Suprapubic skin (tissue), 4 donors: Measurements from ENCODE around the gene EPB41L2. TPM values are rescaled to one million over a fixed set of nuclear protein-coding genes. Genes with fewer than 3 reads are reported as not detected.

Source experiments
- DNase-seq, 2 donors: peaks; one replicate each; pipeline ENCODE4 v3.0.0-alpha.2; 2019; ENCODE audit warnings: low spot score in 2 of 2
- H3K27ac ChIP-seq: fragments of 200-600 bp; sonication (generic); one replicate; pipeline ENCODE4 v1.5.1; 2019
- H3K27me3 ChIP-seq: fragments of 200-600 bp; sonication (generic); one replicate; pipeline ENCODE4 v1.5.1; 2019
- H3K36me3 ChIP-seq: fragments of 200-600 bp; sonication (generic); one replicate; pipeline ENCODE4 v1.5.1; 2019
- H3K4me1 ChIP-seq: fragments of 200-600 bp; sonication (generic); one replicate; pipeline ENCODE4 v1.5.1; 2019
- H3K4me3 ChIP-seq: fragments of 200-600 bp; sonication (generic); one replicate; pipeline ENCODE4 v1.5.1; 2019; ENCODE audit warnings: mild to moderate bottlenecking
- H3K9me3 ChIP-seq: fragments of 200-600 bp; sonication (generic); one replicate; pipeline ENCODE4 v1.5.1; 2019
- EP300 ChIP-seq: sonication (generic); formaldehyde crosslinking; IDR thresholded peaks from one replicate; pipeline ENCODE4 v1.6.1; 2017; ENCODE audit warnings: antibody characterized with exemption
- POLR2A ChIP-seq, 2 donors: fragments of 450-650 bp; IDR thresholded peaks; one replicate each; pipeline ENCODE4 v1.6.1; 2017; ENCODE audit warnings: antibody characterized with exemption in 2 of 2, mild to moderate bottlenecking in 2 of 2, moderate library complexity in 2 of 2
- POLR2AphosphoS5 ChIP-seq, 3 donors: sonication (generic); formaldehyde crosslinking; IDR thresholded peaks; one replicate each; pipeline ENCODE4 v1.6.1; 2017; ENCODE audit warnings: antibody characterized with exemption in 3 of 3
- WGBS: methylation state at CpG from one replicate; pipeline ENCODE4 v1.1.5; 2018; 5-methylcytosine and 5-hydroxymethylcytosine counted together
- total RNA-seq, 4 donors: library from RNA; depleted of rRNA; stranded (reverse); fragments of >200 nt; gene quantifications; one replicate each; pipeline ENCODE4 v1.1.0, GENCODE V29; 2016
- TF ChIP-seq, protein P1 (sequence below), 2 donors: fragments of 200-600 bp in 1 of 2; fragments of 450-650 bp in 1 of 2; sonication (generic) in 1 of 2; IDR thresholded peaks; one replicate each; pipeline ENCODE4 v1.5.1; 2016 to 2019; ENCODE audit warnings: antibody characterized with exemption in 2 of 2, mild to moderate bottlenecking in 1 of 2, moderate library complexity in 1 of 2

EPB41L2 gene
- total RNA-seq, 4 donors from 2014 or later = 11.4 to 26.8 (median 15.4) TPM

DNA sequence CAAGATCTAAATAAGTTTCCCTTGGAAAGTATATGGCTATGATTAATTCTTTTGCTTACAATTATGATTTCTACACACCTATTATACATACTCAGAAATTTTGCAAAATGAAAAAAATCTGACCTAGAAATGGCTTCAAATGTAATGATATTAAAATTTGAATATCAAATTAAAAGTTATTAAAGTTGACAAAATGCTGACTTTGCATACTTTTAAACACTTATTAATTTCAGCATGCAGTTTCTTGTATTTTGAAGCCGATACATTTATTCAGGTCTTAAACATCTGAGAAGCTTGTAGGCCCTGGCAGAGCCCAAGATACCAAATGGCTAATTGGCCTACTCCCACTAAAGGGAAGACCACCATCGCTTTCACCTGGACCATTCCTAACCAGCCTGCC lies 176.1 kb downstream of the EPB41L2 start:
- H3K4me1 ChIP-seq = no peaks in the 10 kb centered on the region
- no peak overlapping the region for H3K27ac ChIP-seq
- no peaks in the 10 kb centered on the region for H3K27me3 ChIP-seq
- H3K9me3 ChIP-seq = no peaks in the 10 kb centered on the region
- no peak for DNase-seq
- no peak overlapping the region for H3K4me3 ChIP-seq
- 93% methylated on average over 2 of the region's 2 CpGs for WGBS
- H3K36me3 ChIP-seq = peaks cover 5% of the 10 kb centered on the region
- TF ChIP-seq, protein P1, sequence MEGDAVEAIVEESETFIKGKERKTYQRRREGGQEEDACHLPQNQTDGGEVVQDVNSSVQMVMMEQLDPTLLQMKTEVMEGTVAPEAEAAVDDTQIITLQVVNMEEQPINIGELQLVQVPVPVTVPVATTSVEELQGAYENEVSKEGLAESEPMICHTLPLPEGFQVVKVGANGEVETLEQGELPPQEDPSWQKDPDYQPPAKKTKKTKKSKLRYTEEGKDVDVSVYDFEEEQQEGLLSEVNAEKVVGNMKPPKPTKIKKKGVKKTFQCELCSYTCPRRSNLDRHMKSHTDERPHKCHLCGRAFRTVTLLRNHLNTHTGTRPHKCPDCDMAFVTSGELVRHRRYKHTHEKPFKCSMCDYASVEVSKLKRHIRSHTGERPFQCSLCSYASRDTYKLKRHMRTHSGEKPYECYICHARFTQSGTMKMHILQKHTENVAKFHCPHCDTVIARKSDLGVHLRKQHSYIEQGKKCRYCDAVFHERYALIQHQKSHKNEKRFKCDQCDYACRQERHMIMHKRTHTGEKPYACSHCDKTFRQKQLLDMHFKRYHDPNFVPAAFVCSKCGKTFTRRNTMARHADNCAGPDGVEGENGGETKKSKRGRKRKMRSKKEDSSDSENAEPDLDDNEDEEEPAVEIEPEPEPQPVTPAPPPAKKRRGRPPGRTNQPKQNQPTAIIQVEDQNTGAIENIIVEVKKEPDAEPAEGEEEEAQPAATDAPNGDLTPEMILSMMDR (IDR thresholded peaks at IDR 0.05) = no peak
- no peak for TF ChIP-seq EP300
- TF ChIP-seq POLR2A (IDR thresholded peaks at IDR 0.05) = no peak
- TF ChIP-seq POLR2AphosphoS5 (IDR thresholded peaks at IDR 0.05) = no peak

DNA sequence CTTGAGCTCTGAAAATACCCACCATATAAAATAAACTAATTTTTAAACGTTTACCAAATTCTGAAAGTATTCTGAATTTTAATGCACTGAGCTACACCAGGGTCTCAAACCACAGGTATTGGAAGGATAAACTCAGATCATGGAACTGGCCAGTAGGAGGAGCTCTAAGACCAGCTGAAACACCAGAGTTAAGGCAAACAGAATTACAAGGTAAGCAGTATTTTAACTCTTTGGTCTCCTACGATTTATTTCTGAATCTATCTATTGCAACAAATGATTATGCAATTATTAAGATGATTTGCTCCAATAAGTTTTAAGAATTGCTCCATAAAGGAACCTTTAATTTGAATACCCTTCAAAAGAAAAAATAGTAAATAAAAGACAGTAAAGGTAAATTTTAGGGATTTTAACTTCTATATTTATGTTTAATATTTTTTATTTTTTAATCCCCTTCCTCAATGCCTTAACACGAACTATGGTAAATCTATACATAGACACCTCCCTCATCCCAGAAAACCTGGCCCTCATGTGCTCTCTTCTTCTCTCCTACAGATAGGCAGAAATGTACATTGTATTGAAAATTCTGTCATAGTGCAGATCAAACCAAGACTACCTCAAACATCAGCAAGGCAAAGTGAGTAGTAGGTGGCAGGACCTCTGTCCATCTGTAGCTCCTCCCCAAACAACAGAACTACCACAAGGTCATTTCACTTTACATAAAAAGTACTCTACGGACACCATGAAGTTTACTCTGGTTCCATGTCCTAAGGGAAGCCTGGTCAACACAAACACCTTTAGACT lies 177.5 kb downstream of the EPB41L2 start:
- Histone ChIP-seq H3K4me1 (no peaks in the 10 kb centered on the region), H3K27ac (no peak overlapping the region), H3K9me3 (no peaks in the 10 kb centered on the region), H3K36me3 (peaks cover 3% of the 10 kb centered on the region), H3K27me3 (no peaks in the 10 kb centered on the region), H3K4me3 (no peak overlapping the region)
- DNase-seq = no peak
- no peak for TF ChIP-seq EP300
- TF ChIP-seq, protein P1 (IDR thresholded peaks at IDR 0.05) = peak; percentile 69 to 89
- 29% methylated on average over 4 of the region's 4 CpGs for WGBS

DNA sequence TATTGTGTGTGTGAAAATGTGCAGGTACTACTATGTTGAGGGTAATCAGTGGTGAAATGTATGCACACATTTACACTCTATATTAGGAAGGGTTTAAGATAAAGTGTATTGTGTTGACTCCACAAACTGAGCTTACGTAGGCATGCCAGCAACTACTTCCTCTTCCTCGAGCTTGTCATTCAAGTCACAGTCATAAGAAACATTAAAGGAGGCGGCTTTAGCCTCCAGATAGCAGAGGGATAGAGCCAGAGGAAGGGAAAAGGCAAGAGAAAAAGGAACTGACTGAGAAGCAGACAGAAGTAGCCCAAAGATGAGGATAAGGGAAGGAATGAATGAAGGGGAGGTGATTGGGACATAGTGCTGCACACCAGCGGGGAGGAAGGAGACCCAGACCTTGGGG lies 180.7 kb downstream of the EPB41L2 start:
- Histone ChIP-seq H3K4me3 (no peak overlapping the region), H3K36me3 (peaks cover 3% of the 10 kb centered on the region), H3K27ac (no peak overlapping the region), H3K27me3 (no peaks in the 10 kb centered on the region), H3K9me3 (no peaks in the 10 kb centered on the region), H3K4me1 (no peaks in the 10 kb centered on the region)
- no peak for DNase-seq
- 76% methylated on average over 4 of the region's 4 CpGs for WGBS
- TF ChIP-seq POLR2AphosphoS5 (IDR thresholded peaks at IDR 0.05) = no peak
- TF ChIP-seq, protein P1 (IDR thresholded peaks at IDR 0.05) = no peak
- TF ChIP-seq POLR2A (IDR thresholded peaks at IDR 0.05) = no peak
- TF ChIP-seq EP300 = no peak

DNA sequence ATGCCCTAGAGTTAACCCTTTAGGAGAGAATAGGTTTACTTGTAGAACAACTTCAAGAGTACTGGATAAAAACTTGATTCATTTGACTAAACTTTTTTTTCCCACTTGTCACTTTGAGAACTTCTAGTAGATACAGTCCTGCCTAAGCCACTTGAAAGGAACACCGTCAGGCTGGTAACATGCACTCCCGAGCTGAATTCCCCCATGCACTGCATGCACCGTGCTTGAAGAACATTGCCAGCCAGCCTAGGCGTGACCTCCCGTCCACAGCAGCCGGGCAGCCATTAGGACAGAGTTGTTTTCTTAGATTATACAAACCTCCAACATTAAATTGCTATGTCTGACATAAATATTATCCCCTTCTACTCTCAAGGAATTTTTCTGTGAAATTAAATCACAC lies 183.2 kb downstream of the EPB41L2 start:
- peaks cover 3% of the 10 kb centered on the region for H3K36me3 ChIP-seq
- no peak overlapping the region for H3K4me3 ChIP-seq
- no peak overlapping the region for H3K27ac ChIP-seq
- TF ChIP-seq EP300 = no peak
- no peaks in the 10 kb centered on the region for H3K27me3 ChIP-seq
- no peak for DNase-seq
- WGBS = 93% methylated on average over 6 of the region's 6 CpGs
- no peaks in the 10 kb centered on the region for H3K9me3 ChIP-seq
- no peaks in the 10 kb centered on the region for H3K4me1 ChIP-seq

DNA sequence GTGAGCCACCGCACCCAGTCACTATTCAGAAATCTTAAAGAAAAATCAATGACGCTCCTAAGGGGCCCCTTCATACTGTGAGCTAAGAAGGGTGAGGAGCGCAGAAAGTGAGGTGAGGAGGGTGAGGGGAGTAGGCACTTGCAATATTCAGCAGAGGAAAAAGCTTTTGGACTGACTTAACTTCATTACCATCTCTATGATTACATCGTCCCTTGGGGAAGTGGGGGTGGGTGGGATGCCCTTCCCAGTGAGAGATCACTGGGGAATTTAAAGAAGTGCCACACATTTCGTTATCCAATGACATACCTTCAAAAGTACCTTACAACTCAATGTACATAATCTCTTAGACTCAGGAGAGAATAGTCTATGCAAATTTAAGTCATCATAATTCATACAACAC lies 189.3 kb downstream of the EPB41L2 start:
- no peak for DNase-seq
- Histone ChIP-seq H3K36me3 (no peaks in the 10 kb centered on the region), H3K27me3 (no peaks in the 10 kb centered on the region), H3K4me3 (no peak overlapping the region), H3K27ac (no peak overlapping the region), H3K4me1 (no peaks in the 10 kb centered on the region), H3K9me3 (no peaks in the 10 kb centered on the region)
- no peak for TF ChIP-seq POLR2AphosphoS5 (IDR thresholded peaks at IDR 0.05)
- TF ChIP-seq POLR2A (IDR thresholded peaks at IDR 0.05) = no peak
- TF ChIP-seq, protein P1 (IDR thresholded peaks at IDR 0.05) = no peak
- TF ChIP-seq EP300 = no peak
- WGBS = 95% methylated on average over 5 of the region's 5 CpGs
